EH (cell line): ENCODE results near the gene ZRANB1.

Experiments used
- DNase-seq: peaks from one replicate; pipeline ENCODE4 v3.0.0-alpha.2; 2015; ENCODE audit warnings: low read depth

ZRANB1 gene

DNA sequence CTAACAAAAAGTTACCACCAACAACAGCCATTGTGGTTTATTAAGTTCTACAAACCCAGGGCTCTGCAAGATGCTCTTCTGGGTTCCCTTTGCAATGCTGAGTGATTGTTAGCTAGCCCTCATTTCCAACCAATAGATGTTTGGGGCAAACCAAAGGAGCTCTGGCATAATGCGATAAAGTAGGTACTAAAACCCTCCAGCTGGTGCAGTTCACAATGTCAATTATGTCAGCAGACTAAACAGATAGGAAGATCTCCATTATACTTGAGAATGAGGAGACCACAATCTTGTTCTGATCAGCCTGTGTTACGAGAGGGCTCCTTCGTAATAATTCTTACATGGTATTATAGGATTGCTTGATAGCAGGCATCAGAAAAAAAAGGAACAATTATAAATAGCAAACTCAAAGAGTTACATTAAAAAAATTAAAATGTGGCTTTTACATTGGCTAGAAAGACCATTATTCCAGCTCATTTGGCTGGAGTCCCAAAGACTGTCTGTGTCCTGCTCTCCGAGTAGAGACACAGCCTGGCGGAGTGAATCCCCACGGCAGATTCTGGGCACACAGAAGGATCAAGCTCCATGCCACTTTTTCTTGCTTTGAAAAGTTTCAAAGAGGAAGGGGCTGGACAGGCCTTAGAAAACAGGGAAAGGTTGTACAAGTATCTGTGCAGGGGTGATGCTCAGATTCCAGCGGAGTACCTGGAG lies 93.8 kb downstream of the ZRANB1 start:
- DNase-seq = no peak

DNA sequence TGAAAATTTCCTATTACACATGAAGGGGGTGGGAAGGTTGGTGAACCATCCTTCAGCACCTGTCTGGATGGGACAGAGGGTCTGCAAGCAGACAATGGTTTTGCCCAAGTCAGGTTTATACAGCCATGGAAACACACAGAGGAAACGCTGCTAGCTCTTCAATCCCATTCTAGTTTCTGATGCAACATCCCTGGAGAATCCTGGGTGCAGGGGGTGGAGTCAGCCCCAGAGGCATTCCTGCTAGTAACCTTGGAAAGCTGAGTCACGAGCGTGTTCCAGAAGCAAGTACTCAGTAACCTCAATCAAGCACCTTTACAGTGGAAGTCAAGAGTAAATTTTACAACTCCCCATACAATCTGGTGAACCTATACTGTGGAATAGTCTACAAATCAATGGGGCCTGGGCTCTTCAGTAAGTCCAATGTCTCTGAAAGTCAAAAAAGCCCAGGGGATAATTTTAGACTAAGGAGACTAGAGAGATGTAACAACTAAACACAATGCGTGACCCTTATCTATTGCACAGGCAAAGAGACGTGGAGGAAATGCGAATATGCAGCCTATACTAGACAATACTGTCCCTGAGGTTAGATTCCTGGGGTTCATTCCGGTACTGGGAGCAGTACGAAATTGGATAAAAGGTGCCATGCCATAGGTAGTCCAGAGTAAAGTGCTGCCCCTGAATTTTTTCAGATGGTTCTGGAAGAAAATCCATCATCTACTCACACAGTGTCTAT lies 95.4 kb downstream of the ZRANB1 start:
- peak; percentile 93 for DNase-seq
